Thymus (tissue), 11 donors: ENCODE data around the gene SLC44A2. TPM values are rescaled to one million over a fixed set of nuclear protein-coding genes. Genes with fewer than 3 reads are reported as not detected.
"Not testable (repeated sequence)": the region's sequence is repeated elsewhere in the genome, so short reads cannot be mapped to it uniquely, and the experiment has no call there.

Source experiments
- DNase-seq, 9 donors: peaks; one replicate each; pipeline ENCODE4 v3.0.0-alpha.2; 2013; ENCODE audit warnings: low spot score in 9 of 9, low read depth in 6 of 9, missing footprints in 1 of 9
- H3K27ac ChIP-seq, 2 donors: one replicate each; pipeline ENCODE4 v1.5.1; 2013; ENCODE audit warnings: control low read depth in 1 of 2, low read depth in 1 of 2, low read length in 1 of 2, mild to moderate bottlenecking in 1 of 2, moderate library complexity in 1 of 2
- H3K27me3 ChIP-seq, 2 donors: one replicate each; pipeline ENCODE4 v1.5.1; 2013; ENCODE audit warnings: low read length in 1 of 2; ENCODE audit not compliant: control insufficient read depth in 2 of 2, insufficient read depth in 1 of 2
- H3K36me3 ChIP-seq, 2 donors: one replicate each; pipeline ENCODE4 v1.5.1; 2013; ENCODE audit warnings: low read length in 1 of 2, mild to moderate bottlenecking in 1 of 2, moderate library complexity in 1 of 2; ENCODE audit not compliant: control insufficient read depth in 2 of 2, insufficient read depth in 2 of 2
- H3K4me1 ChIP-seq, 2 donors: one replicate each; pipeline ENCODE4 v1.5.1; 2013; ENCODE audit warnings: low read length in 2 of 2; ENCODE audit not compliant: control insufficient read depth in 2 of 2, insufficient read depth in 2 of 2
- H3K4me3 ChIP-seq, 2 donors: one replicate each; pipeline ENCODE4 v1.5.1; 2013; ENCODE audit warnings: low read length in 2 of 2, control low read depth in 1 of 2, mild to moderate bottlenecking in 1 of 2
- H3K9me3 ChIP-seq, 2 donors: one replicate each; pipeline ENCODE4 v1.5.1; 2013; ENCODE audit warnings: low read length in 1 of 2, mild to moderate bottlenecking in 1 of 2; ENCODE audit not compliant: control insufficient read depth in 2 of 2, insufficient read depth in 1 of 2
- WGBS: extraction: QIAGEN DNeasy Blood & Tissue Kit; methylation state at CpG from one replicate; pipeline ENCODE4 v1.1.7; 2013; 5-methylcytosine and 5-hydroxymethylcytosine counted together
- polyA plus RNA-seq: library from polyadenylated mRNA; stranded (reverse); fragments of 200-250 nt; gene quantifications from one replicate; pipeline ENCODE4 v1.2.3, GENCODE V29; 2013
- total RNA-seq: library from RNA; stranded (reverse); fragments of 120-200 nt; gene quantifications from one replicate; pipeline ENCODE4 v1.2.4, GENCODE V29; 2013
- donor health status: healthy.

The SLC44A2 gene
- total and polyA plus RNA-seq, 2 donors, result 25.6 to 78.4 TPM

GRCh38 chr19:10653732-10654609 lies 28.6 kb downstream of the SLC44A2 start, which contains the start of gene ILF3:
Gene ILF3, plus strand, starts transcription at chr19:10654346. Its CDS starts 16,260 bp downstream, at chr19:10670606.
- Histone ChIP-seq H3K9me3 (peaks cover 0 to 8% of the 10 kb centered on the region in 2 donors), H3K27me3 (no peaks in the 10 kb centered on the region), H3K4me3 (peak within 1 kb of the TSS; percentile 95 to 100), H3K4me1 (peaks cover 11 to 41% of the 10 kb centered on the region in 2 donors), H3K36me3 (peaks cover 10 to 19% of the 10 kb centered on the region in 2 donors), H3K27ac (peak within 1 kb of the TSS; percentile 97 to 100)
- WGBS, result under 1% methylated on average over 91 of the region's 91 CpGs
- peak; percentile 100 for DNase-seq

- DNase-seq, result peak in 5 of 9 donors; percentile 34 to 77 (median 43)
- peak overlapping the region; percentile 95 to 100 for H3K4me3 ChIP-seq
- no peaks in the 10 kb centered on the region for H3K27me3 ChIP-seq
- H3K9me3 ChIP-seq, result peaks cover 0 to 8% of the 10 kb centered on the region in 2 donors
- H3K36me3 ChIP-seq, result peaks cover 10 to 19% of the 10 kb centered on the region in 2 donors
- under 1% methylated on average over 73 of the region's 73 CpGs for WGBS
- peak overlapping the region; percentile 97 for H3K27ac ChIP-seq
- peaks cover 11 to 41% of the 10 kb centered on the region in 2 donors for H3K4me1 ChIP-seq
These were observed 29.5 kb downstream of the SLC44A2 start for GRCh38 chr19:10654610-10655456.

DNA sequence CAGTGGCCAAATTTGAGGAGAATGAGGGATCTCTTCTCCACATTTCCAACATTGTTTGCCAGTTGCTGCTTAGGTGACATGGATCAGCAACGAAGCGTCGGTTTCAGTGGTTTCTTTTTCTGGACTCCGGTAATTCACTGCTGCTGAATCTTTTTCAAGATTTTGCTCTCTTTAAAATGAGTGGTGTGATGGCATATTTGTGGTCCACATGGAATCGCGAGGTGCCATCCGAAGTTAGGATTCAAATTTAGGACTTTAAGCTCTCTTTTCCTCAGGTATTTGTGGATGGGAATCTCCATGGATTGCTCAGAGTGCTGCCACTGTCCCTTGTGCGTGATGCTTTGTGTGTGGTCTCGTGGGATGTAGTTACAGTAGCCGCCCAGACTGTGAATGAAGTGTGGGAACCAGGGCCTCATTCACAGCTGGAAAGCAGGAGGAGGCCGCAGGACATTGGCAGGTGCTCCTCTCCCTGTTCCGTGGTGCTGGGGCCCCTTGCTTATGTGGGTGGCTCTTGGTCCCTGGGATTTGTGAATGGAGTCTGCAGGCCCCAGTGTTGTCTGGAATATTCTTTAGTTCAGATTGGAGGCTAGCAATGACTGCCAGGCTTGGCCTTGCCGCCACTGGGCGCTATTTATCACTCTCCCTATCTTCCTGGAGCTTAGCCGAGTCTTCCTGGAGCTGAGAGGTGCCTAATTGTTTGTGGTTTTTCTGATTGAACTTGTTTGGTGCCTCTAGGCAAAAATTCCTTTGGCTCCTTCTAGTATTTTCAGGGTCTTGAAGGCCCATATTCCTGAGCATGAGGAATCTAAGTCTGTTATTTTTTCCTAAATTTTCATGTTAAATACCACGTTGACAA lies 30.3 kb downstream of the SLC44A2 start:
- peak in 1 of 9 donors; percentile 6 for DNase-seq

DNA sequence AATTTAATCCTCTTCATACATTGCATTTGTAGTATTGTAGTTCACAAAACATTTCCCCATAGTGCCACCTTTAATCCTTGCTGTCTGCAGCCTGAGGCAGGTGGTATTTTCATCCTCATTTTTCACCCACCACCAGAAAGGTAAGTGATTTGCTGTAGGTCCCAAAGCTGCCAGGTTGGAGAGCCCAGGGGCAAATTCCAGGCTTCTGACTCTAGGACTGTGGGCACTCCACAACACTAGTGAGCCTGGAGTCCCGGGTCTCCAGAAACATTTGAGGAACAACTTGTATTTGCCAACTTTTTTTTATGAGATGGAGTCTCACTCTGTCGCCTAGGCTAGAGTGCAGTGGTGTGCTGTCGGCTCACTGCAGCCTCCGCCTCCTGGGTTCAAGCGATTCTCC lies 35.0 kb downstream of the SLC44A2 start:
- H3K27ac ChIP-seq, result no peak overlapping the region
- no peaks in the 10 kb centered on the region for H3K9me3 ChIP-seq
- peaks cover 16 to 30% of the 10 kb centered on the region in 2 donors for H3K4me1 ChIP-seq
- H3K36me3 ChIP-seq, result peaks cover 20 to 44% of the 10 kb centered on the region in 2 donors
- DNase-seq, result no peak
- no peaks in the 10 kb centered on the region for H3K27me3 ChIP-seq
- H3K4me3 ChIP-seq, result no peak overlapping the region
- 95% methylated on average over 5 of the region's 5 CpGs for WGBS

More for the DNA sequence above, 30.3 kb downstream of the SLC44A2 start:
- Histone ChIP-seq H3K4me3 (peak overlapping the region; percentile 95 to 100), H3K27me3 (no peaks in the 10 kb centered on the region), H3K4me1 (peaks cover 11 to 41% of the 10 kb centered on the region in 2 donors), H3K9me3 (peaks cover 0 to 8% of the 10 kb centered on the region in 2 donors), H3K27ac (peak overlapping the region in 1 of 2 donors; percentile 64), H3K36me3 (peaks cover 14 to 26% of the 10 kb centered on the region in 2 donors)
- WGBS, result 5% methylated on average over 16 of the region's 16 CpGs

- Histone ChIP-seq H3K27ac (no peak overlapping the region), H3K27me3 (no peaks in the 10 kb centered on the region), H3K4me3 (no peak overlapping the region), H3K9me3 (no peaks in the 10 kb centered on the region), H3K4me1 (peaks cover 7 to 15% of the 10 kb centered on the region in 2 donors), H3K36me3 (peaks cover 19 to 53% of the 10 kb centered on the region in 2 donors)
- 93% methylated on average over 1 of the region's 1 CpG for WGBS
- no peak for DNase-seq
These were observed 36.6 kb downstream of the SLC44A2 start for GRCh38 chr19:10661946-10662345.

- Histone ChIP-seq H3K9me3 (no peaks in the 10 kb centered on the region), H3K27ac (no peak overlapping the region), H3K36me3 (peaks cover 17 to 53% of the 10 kb centered on the region in 2 donors), H3K4me1 (peaks cover 7 to 14% of the 10 kb centered on the region in 2 donors), H3K4me3 (no peak overlapping the region), H3K27me3 (no peaks in the 10 kb centered on the region)
- WGBS, result 85% methylated on average over 14 of the region's 14 CpGs
- no peak for DNase-seq
These were observed 37.3 kb downstream of the SLC44A2 start for GRCh38 chr19:10662384-10663251.

GRCh38 chr19:10663252-10663563 lies 37.9 kb downstream of the SLC44A2 start:
- not testable (repeated sequence) for H3K27me3 ChIP-seq, H3K9me3 ChIP-seq, H3K27ac ChIP-seq, DNase-seq, H3K4me3 ChIP-seq
- Histone ChIP-seq H3K4me1 (peaks cover 7 to 15% of the 10 kb centered on the region in 2 donors), H3K36me3 (peaks cover 19 to 53% of the 10 kb centered on the region in 2 donors)
- WGBS, result 93% methylated on average over 16 of the region's 16 CpGs

- no peak overlapping the region for H3K27ac ChIP-seq
- H3K36me3 ChIP-seq, result peaks cover 26 to 55% of the 10 kb centered on the region in 2 donors
- WGBS, result 82% methylated on average over 6 of the region's 6 CpGs
- H3K27me3 ChIP-seq, result no peaks in the 10 kb centered on the region
- no peaks in the 10 kb centered on the region for H3K9me3 ChIP-seq
- H3K4me1 ChIP-seq, result peaks cover 1 to 10% of the 10 kb centered on the region in 2 donors
- no peak overlapping the region for H3K4me3 ChIP-seq
- DNase-seq, result no peak
These were observed 42.5 kb downstream of the SLC44A2 start for GRCh38 chr19:10667867-10668266.
